GM23338 (cell line): ENCODE measurements around the gene COPZ1. TPM values are rescaled to one million over a fixed set of nuclear protein-coding genes. Genes with fewer than 3 reads are reported as not detected.
A peak's percentile ranks its signal among the peaks of the same experiment; 100 is the strongest.

Experiments used
- ATAC-seq: fragments of 200-7000 bp; cut with Tn5 transposase; 3 replicates; pipeline ENCODE4 v1.9.1; 2020
- DNase-seq: peaks from one replicate; pipeline ENCODE4 v3.0.0-alpha.2; 2015; ENCODE audit warnings: low spot score
- H2AFZ ChIP-seq: fragments of 200-600 bp; sonication (generic); 2 replicates; pipeline ENCODE4 v1.8.0; 2016; ENCODE audit warnings: antibody characterized with exemption, mild to moderate bottlenecking, moderate library complexity
- H3F3A ChIP-seq: fragments of 200-600 bp; sonication (generic); replicated peaks from 2 replicates; pipeline ENCODE4 v1.8.0; 2017; ENCODE audit warnings: antibody characterized with exemption, mixed run types, low read depth
- H3K27ac ChIP-seq: fragments of 200-600 bp; sonication (generic); 2 replicates; pipeline ENCODE4 v1.6.1; 2016; ENCODE audit warnings: low read depth
- H3K27me3 ChIP-seq: fragments of 200-600 bp; sonication (generic); 2 replicates; pipeline ENCODE4 v1.8.0; 2016; ENCODE audit warnings: mild to moderate bottlenecking, mixed run types, moderate library complexity; ENCODE audit not compliant: insufficient read depth
- H3K36me3 ChIP-seq: fragments of 200-600 bp; sonication (generic); 2 replicates; pipeline ENCODE4 v1.8.0; 2016; ENCODE audit warnings: mild to moderate bottlenecking; ENCODE audit not compliant: insufficient read depth
- H3K4me1 ChIP-seq: fragments of 200-600 bp; sonication (generic); 2 replicates; pipeline ENCODE4 v1.8.0; 2016; ENCODE audit warnings: mild to moderate bottlenecking, moderate library complexity; ENCODE audit not compliant: insufficient read depth
- H3K4me2 ChIP-seq: fragments of 200-600 bp; sonication (generic); 2 replicates; pipeline ENCODE4 v1.7.1; 2017; ENCODE audit warnings: mixed run types
- H3K4me3 ChIP-seq: fragments of 200-600 bp; sonication (generic); 2 replicates; pipeline ENCODE4 v1.6.1; 2016; ENCODE audit warnings: mixed run types
- H3K79me2 ChIP-seq: fragments of 200-600 bp; sonication (generic); replicated peaks from 2 replicates; pipeline ENCODE4 v1.8.0; 2017; ENCODE audit warnings: mild to moderate bottlenecking; ENCODE audit not compliant: insufficient read depth
- H3K9me2 ChIP-seq: fragments of 200-600 bp; sonication (generic); 2 replicates; pipeline ENCODE4 v1.8.0; 2017; ENCODE audit not compliant: insufficient read depth
- H4K20me1 ChIP-seq: fragments of 200-600 bp; sonication (generic); replicated peaks from 2 replicates; pipeline ENCODE4 v1.8.0; 2017; ENCODE audit warnings: mild to moderate bottlenecking; ENCODE audit not compliant: insufficient read depth
- H3K27ac Mint-ChIP-seq: 2 replicates; pipeline ENCODE4 v1.8.0; 2020; ENCODE audit warnings: inconsistent platforms, mild to moderate bottlenecking, moderate library complexity, mixed read lengths
- H3K27me3 Mint-ChIP-seq: 3 replicates; pipeline ENCODE4 v1.8.0; 2022; ENCODE audit warnings: low read depth, mild to moderate bottlenecking, moderate library complexity, mixed read lengths, inconsistent platforms; ENCODE audit not compliant: insufficient read depth, poor library complexity
- H3K36me3 Mint-ChIP-seq: 3 replicates; pipeline ENCODE4 v1.8.0; 2021; ENCODE audit warnings: low read depth, mild to moderate bottlenecking, inconsistent platforms, moderate library complexity, mixed read lengths
- H3K4me1 Mint-ChIP-seq: 3 replicates; pipeline ENCODE4 v1.8.0; 2020; ENCODE audit warnings: mild to moderate bottlenecking, inconsistent platforms, mixed read lengths
- H3K4me3 Mint-ChIP-seq: 3 replicates; pipeline ENCODE4 v1.8.0; 2021; ENCODE audit warnings: moderate library complexity, mild to moderate bottlenecking, inconsistent platforms, mixed read lengths
- H3K9me3 Mint-ChIP-seq: 3 replicates; pipeline ENCODE4 v1.8.0; 2020; ENCODE audit warnings: moderate library complexity, mild to moderate bottlenecking, inconsistent platforms, mixed read lengths
- CREB1 ChIP-seq: fragments of 250-450 bp; sonication (Bioruptor Pico); IDR thresholded peaks from 2 replicates; pipeline ENCODE4 v1.5.0; 2020; ENCODE audit warnings: low read depth, mild to moderate bottlenecking, moderate library complexity
- CTCF ChIP-seq, 2 experiments: fragments of 200-600 bp in 1 of 2; sonication (generic) in 1 of 2; conservative IDR thresholded peaks; 2 replicates each; pipeline versions ENCODE4 v1.5.1 to v1.6.1; 2016 to 2017; ENCODE audit warnings: antibody characterized with exemption in 2 of 2, low read depth in 2 of 2, mild to moderate bottlenecking in 2 of 2, moderate library complexity in 1 of 2
- ETS1 ChIP-seq: IDR thresholded peaks from 2 replicates; pipeline ENCODE4 v1.6.1; 2016; ENCODE audit warnings: antibody characterized with exemption
- EZH2 ChIP-seq: fragments of 200-600 bp; sonication (generic); IDR thresholded peaks from one replicate; pipeline ENCODE4 v1.8.0; 2017; ENCODE audit warnings: antibody characterized with exemption, mild to moderate bottlenecking, low read depth; ENCODE audit not compliant: unreplicated experiment
- EZH2phosphoT487 ChIP-seq: fragments of 200-600 bp; sonication (generic); IDR thresholded peaks from one replicate; pipeline ENCODE4 v1.8.1; 2018; ENCODE audit warnings: antibody characterized with exemption; ENCODE audit not compliant: unreplicated experiment
- JUNB ChIP-seq: IDR thresholded peaks from one replicate; pipeline ENCODE4 v1.6.1; 2016; ENCODE audit warnings: antibody characterized with exemption; ENCODE audit not compliant: unreplicated experiment
- NANOG ChIP-seq: IDR thresholded peaks from 2 replicates; pipeline ENCODE4 v1.6.1; 2016; ENCODE audit warnings: antibody characterized with exemption, borderline replicate concordance
- POLR2AphosphoS5 ChIP-seq: IDR thresholded peaks from 2 replicates; pipeline ENCODE4 v1.6.1; 2016; ENCODE audit warnings: antibody characterized with exemption, low read depth
- STAT1 ChIP-seq: IDR thresholded peaks from one replicate; pipeline ENCODE4 v1.6.1; 2016; ENCODE audit warnings: antibody characterized with exemption; ENCODE audit not compliant: unreplicated experiment
- ZNF114 ChIP-seq: fragments of 250-450 bp; sonication (Bioruptor Pico); IDR thresholded peaks from 2 replicates; pipeline ENCODE4 v1.5.0; 2020; ENCODE audit warnings: mild to moderate bottlenecking, moderate library complexity
- ZNF331 ChIP-seq: fragments of 250-450 bp; sonication (Bioruptor Pico); IDR thresholded peaks from 2 replicates; pipeline ENCODE4 v1.5.0; 2020; ENCODE audit warnings: low read depth, mild to moderate bottlenecking, moderate library complexity
- ZNF462 ChIP-seq: fragments of 250-450 bp; sonication (Bioruptor Pico); IDR thresholded peaks from 2 replicates; pipeline ENCODE4 v1.5.0; 2020; ENCODE audit warnings: mild to moderate bottlenecking, moderate library complexity
- polyA plus RNA-seq: library from polyadenylated mRNA; unstranded; fragments of >200 nt; fragmentation: Nextera tagmentation; extraction: Ambion mirVana; gene quantifications from 2 replicates; pipeline ENCODE4 v1.2.1, GENCODE V29; 2016
- total RNA-seq: library from RNA; depleted of rRNA; stranded (reverse); fragments of >200 nt; shearing (Covaris generic); gene quantifications from 2 replicates; pipeline ENCODE4 v1.2.3, GENCODE V29; 2014

COPZ1 gene
- total and polyA plus RNA-seq, 2 experiments from 2014 or later: 79.9 to 91.2 TPM

GRCh38 chr12:54377007-54377406 lies 52.1 kb downstream of the COPZ1 start (continued):
- TF ChIP-seq STAT1: no peak
- TF ChIP-seq NANOG: no peak
- no peak for TF ChIP-seq CREB1 (CRISPR knock-in tag)

- DNase-seq: no peak
- Mint-ChIP-seq H3K27ac (no peak overlapping the region), H3K27me3 (peaks cover 22% of the 10 kb centered on the region), H3K4me3 (peak overlapping the region; percentile 82), H3K9me3 (no peaks in the 10 kb centered on the region), H3K4me1 (peaks cover 22% of the 10 kb centered on the region), H3K36me3 (peaks cover 18% of the 10 kb centered on the region)
- H4K20me1 ChIP-seq: no peaks in the 10 kb centered on the region; the same call in none of the 2 replicates
- H3K79me2 ChIP-seq: no peaks in the 10 kb centered on the region
- no peak overlapping the region for H2AFZ ChIP-seq
- ATAC-seq: no peak
- H3K9me2 ChIP-seq: no peaks in the 10 kb centered on the region
- peaks cover 17% of the 10 kb centered on the region; the same call in 1 of the 2 replicates for H3K27me3 ChIP-seq
- peak overlapping the region; percentile 60; the same call in 1 of the 2 replicates for H3K4me3 ChIP-seq
- H3K4me1 ChIP-seq: peaks cover 11% of the 10 kb centered on the region
- H3F3A ChIP-seq: no peaks in the 10 kb centered on the region; the same call in 1 of the 2 replicates
- no peak overlapping the region for H3K27ac ChIP-seq
- peak overlapping the region; percentile 97; the same call in 1 of the 2 replicates for H3K4me2 ChIP-seq
- H3K36me3 ChIP-seq: peaks cover 5% of the 10 kb centered on the region; the same call in 1 of the 2 replicates
- no peak for TF ChIP-seq EZH2phosphoT487
- no peak for TF ChIP-seq CREB1 (CRISPR knock-in tag)
- TF ChIP-seq JUNB: no peak
- TF ChIP-seq POLR2AphosphoS5: no peak
- TF ChIP-seq NANOG: no peak
- no peak for TF ChIP-seq ZNF331 (CRISPR knock-in tag)
- no peak for TF ChIP-seq STAT1
- TF ChIP-seq ETS1: no peak
- TF ChIP-seq ZNF114 (CRISPR knock-in tag): no peak
- no peak for TF ChIP-seq EZH2
- TF ChIP-seq CTCF (conservative IDR thresholded peaks at IDR 0.05; ENCODE audit: low read depth in 2 of 2): no peak
- no peak for TF ChIP-seq ZNF462 (CRISPR knock-in tag)
Observed at GRCh38 chr12:54377797-54378515, 53.0 kb downstream of the COPZ1 start.
